H7 (cell line): ENCODE measurements around the gene RRAGD. TPM values are rescaled to one million over a fixed set of nuclear protein-coding genes. Genes with fewer than 3 reads are reported as not detected.

ENCODE experiments used
- DNase-seq: peaks from one replicate; pipeline ENCODE4 v3.0.0; 2012
- H3K27me3 ChIP-seq: 2 replicates; pipeline ENCODE4 v1.6.0; 2011; ENCODE audit warnings: mild to moderate bottlenecking, low read length; ENCODE audit not compliant: control insufficient read depth, insufficient read depth
- H3K36me3 ChIP-seq: replicated peaks from 2 replicates; pipeline ENCODE4 v1.5.1; 2011; ENCODE audit warnings: low read length; ENCODE audit not compliant: control insufficient read depth, insufficient read depth
- H3K4me3 ChIP-seq: 2 replicates; pipeline ENCODE4 v1.5.1; 2011; ENCODE audit warnings: low read depth, mild to moderate bottlenecking, control low read depth, low read length, moderate library complexity; ENCODE audit not compliant: insufficient read depth
- total RNA-seq: library from RNA; depleted of rRNA; stranded (reverse); fragments of >200 nt; shearing (Covaris generic); gene quantifications from 2 replicates; pipeline ENCODE4 v1.2.3, GENCODE V29; 2014

RRAGD gene
- total RNA-seq, 1 experiment from 2014 or later = 16.0 TPM

DNA sequence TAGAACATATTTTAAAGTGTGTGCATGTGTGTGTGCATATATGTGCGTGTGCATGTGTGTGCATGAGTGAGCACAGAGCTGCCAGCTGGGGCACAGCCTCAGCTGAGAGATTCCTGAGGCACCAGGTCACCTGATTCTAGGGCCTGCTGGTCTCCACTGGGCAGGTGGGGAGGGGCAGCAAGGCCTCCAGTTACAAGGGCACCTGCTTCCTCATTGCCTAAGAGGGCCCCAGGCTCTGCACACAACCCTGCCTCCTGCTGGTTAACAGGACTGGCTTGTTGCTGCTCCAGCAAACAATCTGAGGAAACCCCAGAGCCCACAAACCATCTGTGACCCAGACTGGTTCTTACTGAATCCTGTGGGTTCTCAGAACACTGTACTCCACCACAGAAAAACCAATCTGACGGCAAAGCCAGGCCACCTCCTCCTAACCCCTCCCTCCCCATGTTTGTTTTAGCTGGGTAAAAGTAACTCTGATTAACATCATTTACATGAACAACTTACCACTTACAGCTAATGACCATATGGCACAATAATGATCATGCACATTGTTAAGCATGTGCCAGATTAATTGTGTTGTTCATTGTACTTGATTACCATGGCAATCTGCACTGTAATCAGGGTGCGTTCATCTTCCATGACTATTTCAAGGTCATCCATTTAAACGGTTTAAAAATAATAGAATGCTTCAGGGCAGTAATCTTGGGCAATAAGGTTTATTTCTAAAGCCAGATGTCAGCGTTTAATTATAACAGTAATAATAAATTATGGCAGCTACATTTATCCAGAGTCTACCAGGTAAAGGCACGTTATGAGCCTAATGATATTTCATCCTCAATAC is 36.4 kb downstream of the RRAGD start:
- no peak overlapping the region for H3K4me3 ChIP-seq
- no peaks in the 10 kb centered on the region for H3K27me3 ChIP-seq
- peak; percentile 78 for DNase-seq
- no peaks in the 10 kb centered on the region; the same call in 1 of the 2 replicates for H3K36me3 ChIP-seq

- no peak for DNase-seq
- Histone ChIP-seq H3K4me3 (no peak overlapping the region), H3K36me3 (no peaks in the 10 kb centered on the region; the same call in 1 of the 2 replicates), H3K27me3 (no peaks in the 10 kb centered on the region)
Measured at GRCh38 chr6:89372506-89372901, 39.6 kb downstream of the RRAGD start.

GRCh38 chr6:89371849-89372505 is 40.1 kb downstream of the RRAGD start:
- H3K27me3 ChIP-seq = no peaks in the 10 kb centered on the region
- no peak overlapping the region for H3K4me3 ChIP-seq
- no peaks in the 10 kb centered on the region; the same call in 1 of the 2 replicates for H3K36me3 ChIP-seq
- peak; percentile 69 for DNase-seq

GRCh38 chr6:89368999-89369398 is 43.1 kb downstream of the RRAGD start:
- H3K4me3 ChIP-seq = no peak overlapping the region
- no peaks in the 10 kb centered on the region for H3K27me3 ChIP-seq
- H3K36me3 ChIP-seq = no peaks in the 10 kb centered on the region; the same call in 1 of the 2 replicates
- peak; percentile 44 for DNase-seq

DNA sequence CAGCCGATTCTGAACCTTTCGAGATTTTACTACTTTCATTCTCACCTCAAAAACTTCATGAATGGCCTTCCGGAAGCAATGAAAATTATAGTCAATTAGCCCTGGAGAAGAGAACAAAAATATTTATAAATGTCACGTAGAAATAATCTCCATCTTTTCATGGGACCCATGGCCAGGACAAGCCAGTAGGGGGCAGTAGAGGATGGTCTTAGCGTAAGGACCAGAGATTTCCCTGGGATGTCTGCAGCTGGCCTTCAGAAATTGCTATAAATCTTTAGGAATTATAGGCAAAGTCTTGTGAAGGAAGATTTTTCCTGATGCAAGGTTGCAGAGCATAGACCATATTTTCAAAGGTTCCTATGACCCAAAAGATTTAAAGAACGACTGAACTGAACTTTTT is 44.0 kb downstream of the RRAGD start:
- DNase-seq = peak; percentile 60
- Histone ChIP-seq H3K4me3 (no peak overlapping the region), H3K36me3 (no peaks in the 10 kb centered on the region; the same call in 1 of the 2 replicates), H3K27me3 (no peaks in the 10 kb centered on the region)

GRCh38 chr6:89364586-89364985 is 47.5 kb downstream of the RRAGD start:
- Histone ChIP-seq H3K4me3 (no peak overlapping the region), H3K36me3 (no peaks in the 10 kb centered on the region), H3K27me3 (no peaks in the 10 kb centered on the region)
- DNase-seq = no peak

- Histone ChIP-seq H3K36me3 (no peaks in the 10 kb centered on the region), H3K27me3 (no peaks in the 10 kb centered on the region), H3K4me3 (no peak overlapping the region)
- DNase-seq = no peak
Measured at GRCh38 chr6:89361171-89361570, 50.9 kb downstream of the RRAGD start.

DNA sequence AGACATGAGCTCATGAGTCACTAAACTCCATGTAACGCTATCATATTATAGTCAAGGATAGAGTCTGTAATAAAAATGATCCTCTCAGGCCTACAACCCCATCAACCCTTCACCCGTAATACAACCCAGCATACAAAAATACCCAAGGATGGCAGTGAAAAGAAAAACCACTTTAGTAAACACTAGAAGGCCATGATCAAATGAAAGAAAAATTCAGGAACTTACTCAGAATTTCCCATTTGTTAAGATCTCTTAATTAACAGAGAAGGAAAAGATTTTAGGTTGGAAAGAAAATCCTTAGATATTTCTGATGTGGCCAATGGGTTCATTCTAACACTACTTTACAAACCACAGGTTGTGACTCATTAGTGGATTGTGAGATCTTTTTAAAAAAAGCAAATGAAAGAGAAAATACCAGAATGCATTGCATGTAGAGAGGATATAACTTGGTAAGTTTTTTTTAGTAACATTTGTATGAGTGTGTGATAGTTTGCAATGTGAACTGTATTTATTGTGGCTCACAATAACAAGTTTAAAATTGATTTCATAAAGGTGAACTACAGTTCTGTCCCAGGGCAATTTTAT is 51.6 kb downstream of the RRAGD start:
- Histone ChIP-seq H3K4me3 (no peak overlapping the region), H3K27me3 (no peaks in the 10 kb centered on the region), H3K36me3 (no peaks in the 10 kb centered on the region)
- DNase-seq = no peak

GRCh38 chr6:89359561-89359960 is 52.5 kb downstream of the RRAGD start:
- H3K36me3 ChIP-seq = no peaks in the 10 kb centered on the region
- no peak overlapping the region for H3K4me3 ChIP-seq
- H3K27me3 ChIP-seq = no peaks in the 10 kb centered on the region
- no peak for DNase-seq

GRCh38 chr6:89357390-89357789 is 54.7 kb downstream of the RRAGD start:
- Histone ChIP-seq H3K36me3 (no peaks in the 10 kb centered on the region), H3K27me3 (peaks cover 3% of the 10 kb centered on the region; the same call in 1 of the 2 replicates), H3K4me3 (no peak overlapping the region)
- DNase-seq = no peak

DNA sequence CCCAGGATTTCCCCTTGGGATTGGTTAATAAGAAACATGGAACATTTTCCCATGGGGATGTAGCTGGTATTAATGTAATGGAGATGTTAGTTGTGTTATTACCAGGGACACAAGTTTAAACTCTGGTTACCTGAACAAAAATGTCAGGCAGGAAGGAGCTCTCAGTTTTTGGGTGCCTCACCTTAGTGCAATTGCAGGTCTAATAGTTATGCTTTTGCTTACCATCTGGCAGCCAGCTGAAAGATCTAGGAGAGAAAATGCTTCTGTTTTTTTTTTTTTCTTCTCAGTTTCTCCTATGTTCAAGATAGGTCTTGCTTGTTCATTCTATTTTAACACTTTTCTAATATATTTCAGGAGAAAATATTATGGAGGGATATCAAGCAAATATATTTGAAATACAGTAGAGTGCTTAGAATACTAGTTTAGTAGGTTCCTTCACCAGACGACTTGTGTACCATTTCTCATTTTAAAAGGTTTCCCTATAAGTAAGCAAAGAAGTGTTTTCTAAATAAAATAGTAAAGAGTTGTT is 55.4 kb downstream of the RRAGD start:
- no peaks in the 10 kb centered on the region for H3K36me3 ChIP-seq
- no peak overlapping the region for H3K4me3 ChIP-seq
- peaks cover 8% of the 10 kb centered on the region; the same call in 1 of the 2 replicates for H3K27me3 ChIP-seq
- no peak for DNase-seq

DNA sequence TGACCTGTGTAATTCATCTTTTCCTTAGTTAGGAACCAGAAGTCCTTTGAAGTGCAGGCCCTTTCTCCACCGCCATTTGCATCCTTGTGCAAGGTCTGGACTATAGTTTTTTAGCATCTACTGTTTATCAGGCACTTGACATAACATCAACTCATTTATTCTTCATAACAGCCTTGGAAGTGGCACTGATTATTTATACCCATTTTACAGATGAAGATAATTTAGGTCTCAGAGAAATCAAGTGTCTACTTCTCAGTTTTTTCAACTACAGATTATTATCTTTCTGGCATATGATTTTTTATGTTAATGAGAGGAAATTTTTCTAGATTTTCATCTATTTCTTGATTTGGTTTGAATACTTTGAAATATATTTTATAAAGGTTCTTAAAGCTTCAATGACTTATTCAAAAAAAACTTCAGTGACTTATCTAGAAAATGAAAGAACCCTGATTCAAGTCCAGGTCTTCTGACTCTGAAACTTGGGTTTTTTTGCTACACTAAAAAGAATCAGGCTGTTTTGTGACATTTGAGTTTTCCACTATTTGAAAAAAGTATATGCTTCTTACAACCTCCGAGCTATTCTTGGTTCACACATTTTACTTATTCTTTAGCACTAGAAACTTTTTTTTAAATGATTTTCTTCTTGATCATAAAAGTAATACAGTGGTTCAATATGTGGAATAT is 56.4 kb downstream of the RRAGD start:
- Histone ChIP-seq H3K36me3 (no peaks in the 10 kb centered on the region), H3K4me3 (no peak overlapping the region), H3K27me3 (peaks cover 8% of the 10 kb centered on the region; the same call in 1 of the 2 replicates)
- DNase-seq = no peak

DNA sequence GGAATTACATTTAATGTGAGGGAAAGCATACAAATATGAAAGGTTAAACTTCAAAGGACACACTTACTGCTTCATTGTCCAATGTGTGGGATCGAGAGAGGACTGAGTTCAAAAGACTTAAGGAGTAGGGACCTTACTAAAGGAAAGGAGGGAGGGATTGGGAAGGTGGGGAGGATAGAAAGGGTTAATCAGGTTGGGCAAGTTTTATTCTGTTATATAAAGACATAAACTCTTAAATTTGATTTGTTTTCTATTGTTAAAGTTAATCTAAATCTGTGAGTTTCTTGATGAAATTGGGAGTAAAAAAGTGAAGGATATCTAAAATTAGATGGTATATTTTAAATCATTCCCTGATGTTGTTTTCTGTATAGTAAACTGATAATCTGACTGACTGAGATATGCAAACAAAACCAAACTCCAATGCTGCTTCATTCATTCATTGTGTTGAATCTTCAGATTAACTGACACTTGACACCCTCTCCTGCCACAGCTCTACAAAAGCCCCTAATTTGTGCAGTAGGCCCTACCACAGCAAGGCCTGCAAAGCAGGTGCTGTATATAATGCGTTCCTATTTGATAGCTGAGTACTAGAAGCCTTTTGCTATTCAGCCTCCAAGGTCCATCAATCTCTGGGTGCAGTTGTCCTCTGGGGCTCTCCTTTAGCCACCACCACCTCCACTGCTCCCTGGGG is 58.2 kb downstream of the RRAGD start:
- H3K27me3 ChIP-seq = peaks cover 8% of the 10 kb centered on the region; the same call in 1 of the 2 replicates

More for the DNA sequence above, 58.2 kb downstream of the RRAGD start:
- no peak overlapping the region for H3K4me3 ChIP-seq
- peak; percentile 32 for DNase-seq
- H3K36me3 ChIP-seq = no peaks in the 10 kb centered on the region
